ENCODE data around the gene ARHGDIB.

ARHGDIB gene

DNA sequence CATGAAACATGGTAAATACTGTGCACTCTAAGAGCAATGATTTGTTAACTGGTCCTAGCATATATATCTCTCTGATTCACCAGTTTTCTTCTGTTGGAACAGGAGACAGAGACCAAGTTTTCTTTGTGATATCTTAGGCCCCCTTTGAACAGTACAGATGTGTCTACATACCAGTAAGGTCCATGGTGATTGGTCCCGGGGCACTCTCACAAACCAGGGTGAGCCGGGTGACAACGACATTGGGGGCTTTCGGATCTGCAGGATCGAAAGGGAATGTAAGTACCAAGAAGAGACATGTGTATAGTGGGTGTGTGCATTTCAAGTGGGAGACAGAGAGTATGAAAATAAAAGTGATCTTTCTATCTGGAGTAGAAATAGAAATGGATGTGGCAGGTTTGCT is 11.8 kb downstream of the ARHGDIB start:
- Histone ChIP-seq H3K27me3 (ENCODE audit: control insufficient read depth in 1 of 2, insufficient read depth in 2 of 2, low read length in 2 of 2) (no peaks in the 10 kb centered on the region), H3K9ac (ENCODE audit: low read depth in 1 of 2, low read length in 2 of 2) (no peak overlapping the region), H3K4me3 (ENCODE audit: low read depth in 1 of 2, low read length in 2 of 2) (no peak overlapping the region), H3K9me3 (ENCODE audit: control insufficient read depth in 1 of 2, low read length in 2 of 2) (no peaks in the 10 kb centered on the region), H3K36me3 (ENCODE audit: control insufficient read depth in 1 of 2, insufficient read depth in 2 of 2, low read length in 2 of 2) (peaks cover 0 to 11% of the 10 kb centered on the region in 2 donors), H3K4me1 (ENCODE audit: control insufficient read depth in 1 of 2, insufficient read depth in 2 of 2, low read length in 2 of 2) (peaks cover 40 to 49% of the 10 kb centered on the region in 2 donors), H3K27ac (ENCODE audit: low read depth, low read length) (peak overlapping the region; percentile 55)

DNA sequence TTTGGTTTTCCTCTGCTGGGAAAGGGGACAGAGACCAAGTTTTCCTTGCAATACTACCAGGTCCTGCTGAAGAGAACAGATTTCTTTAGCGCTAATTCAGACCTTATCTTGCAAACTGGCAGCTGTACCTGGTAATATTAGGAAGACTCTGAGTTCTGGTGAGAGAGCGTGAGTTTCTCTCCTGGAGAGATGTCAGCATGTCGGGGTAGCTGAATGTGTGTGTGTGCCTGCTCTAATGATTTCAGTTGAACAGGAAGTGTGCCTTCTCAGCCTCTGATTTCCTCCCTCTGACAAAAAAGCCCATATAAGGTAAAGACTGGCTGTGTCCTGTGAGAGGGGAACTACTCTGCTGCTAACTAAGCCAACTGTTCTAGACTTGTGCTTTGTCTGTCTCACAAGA is 12.7 kb downstream of the ARHGDIB start:
- H3K27me3 ChIP-seq (ENCODE audit: control insufficient read depth in 1 of 2, insufficient read depth in 2 of 2, low read length in 2 of 2), result no peaks in the 10 kb centered on the region
- peaks cover 0 to 14% of the 10 kb centered on the region in 2 donors for H3K36me3 ChIP-seq (ENCODE audit: control insufficient read depth in 1 of 2, insufficient read depth in 2 of 2, low read length in 2 of 2)
- peak overlapping the region; percentile 55 for H3K27ac ChIP-seq (ENCODE audit: low read depth, low read length)
- no peak overlapping the region for H3K4me3 ChIP-seq (ENCODE audit: low read depth in 1 of 2, low read length in 2 of 2)
- peaks cover 40% of the 10 kb centered on the region in 2 donors for H3K4me1 ChIP-seq (ENCODE audit: control insufficient read depth in 1 of 2, insufficient read depth in 2 of 2, low read length in 2 of 2)
- no peaks in the 10 kb centered on the region for H3K9me3 ChIP-seq (ENCODE audit: control insufficient read depth in 1 of 2, low read length in 2 of 2)
- H3K9ac ChIP-seq (ENCODE audit: low read depth in 1 of 2, low read length in 2 of 2), result no peak overlapping the region

- H3K27ac ChIP-seq (ENCODE audit: low read depth, low read length), result no peak overlapping the region
- no peaks in the 10 kb centered on the region for H3K9me3 ChIP-seq (ENCODE audit: control insufficient read depth in 1 of 2, low read length in 2 of 2)
- peaks cover 0 to 23% of the 10 kb centered on the region in 2 donors for H3K36me3 ChIP-seq (ENCODE audit: control insufficient read depth in 1 of 2, insufficient read depth in 2 of 2, low read length in 2 of 2)
- no peaks in the 10 kb centered on the region for H3K27me3 ChIP-seq (ENCODE audit: control insufficient read depth in 1 of 2, insufficient read depth in 2 of 2, low read length in 2 of 2)
- H3K4me3 ChIP-seq (ENCODE audit: low read depth in 1 of 2, low read length in 2 of 2), result no peak overlapping the region
- H3K9ac ChIP-seq (ENCODE audit: low read depth in 1 of 2, low read length in 2 of 2), result no peak overlapping the region
- H3K4me1 ChIP-seq (ENCODE audit: control insufficient read depth in 1 of 2, insufficient read depth in 2 of 2, low read length in 2 of 2), result peaks cover 26% of the 10 kb centered on the region in 2 donors
Measured at GRCh38 chr12:14946861-14947260, 14.5 kb downstream of the ARHGDIB start.

DNA sequence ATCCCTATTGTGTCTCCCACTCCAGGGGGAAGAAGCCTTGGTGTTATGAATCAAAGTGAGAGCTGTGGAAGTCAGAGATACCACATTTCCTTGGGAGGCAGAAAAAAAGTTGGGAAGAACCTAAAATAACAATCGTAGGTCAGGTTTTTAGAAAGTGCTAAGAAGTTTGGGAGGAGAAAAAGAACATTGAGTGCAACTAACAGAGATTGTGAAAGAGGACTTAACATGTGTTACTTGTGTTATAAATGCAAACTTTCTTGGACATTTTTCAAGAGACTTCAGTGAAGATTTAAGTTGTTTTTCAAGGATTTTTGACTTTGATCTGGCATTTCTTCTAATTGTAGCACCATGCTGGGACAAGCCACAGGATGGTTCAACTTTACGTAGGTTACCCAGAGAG is 15.2 kb downstream of the ARHGDIB start:
- Histone ChIP-seq H3K27ac (ENCODE audit: low read depth, low read length) (no peak overlapping the region), H3K9me3 (ENCODE audit: control insufficient read depth in 1 of 2, low read length in 2 of 2) (no peaks in the 10 kb centered on the region), H3K27me3 (ENCODE audit: control insufficient read depth in 1 of 2, insufficient read depth in 2 of 2, low read length in 2 of 2) (no peaks in the 10 kb centered on the region), H3K4me1 (ENCODE audit: control insufficient read depth in 1 of 2, insufficient read depth in 2 of 2, low read length in 2 of 2) (peaks cover 19 to 20% of the 10 kb centered on the region in 2 donors), H3K4me3 (ENCODE audit: low read depth in 1 of 2, low read length in 2 of 2) (no peak overlapping the region), H3K9ac (ENCODE audit: low read depth in 1 of 2, low read length in 2 of 2) (no peak overlapping the region), H3K36me3 (ENCODE audit: control insufficient read depth in 1 of 2, insufficient read depth in 2 of 2, low read length in 2 of 2) (peaks cover 0 to 28% of the 10 kb centered on the region in 2 donors)

- Histone ChIP-seq H3K9me3 (ENCODE audit: control insufficient read depth in 1 of 2, low read length in 2 of 2) (no peaks in the 10 kb centered on the region), H3K4me1 (ENCODE audit: control insufficient read depth in 1 of 2, insufficient read depth in 2 of 2, low read length in 2 of 2) (peaks cover 0 to 5% of the 10 kb centered on the region in 2 donors), H3K27ac (ENCODE audit: low read depth, low read length) (no peak overlapping the region), H3K4me3 (ENCODE audit: low read depth in 1 of 2, low read length in 2 of 2) (no peak overlapping the region), H3K9ac (ENCODE audit: low read depth in 1 of 2, low read length in 2 of 2) (no peak overlapping the region), H3K27me3 (ENCODE audit: control insufficient read depth in 1 of 2, insufficient read depth in 2 of 2, low read length in 2 of 2) (no peaks in the 10 kb centered on the region), H3K36me3 (ENCODE audit: control insufficient read depth in 1 of 2, insufficient read depth in 2 of 2, low read length in 2 of 2) (peaks cover 0 to 28% of the 10 kb centered on the region in 2 donors)
Measured at GRCh38 chr12:14942196-14942931, 19.0 kb downstream of the ARHGDIB start.

GRCh38 chr12:14941369-14941768 is 20.0 kb downstream of the ARHGDIB start:
- peaks cover 0 to 5% of the 10 kb centered on the region in 2 donors for H3K4me1 ChIP-seq (ENCODE audit: control insufficient read depth in 1 of 2, insufficient read depth in 2 of 2, low read length in 2 of 2)
- no peak overlapping the region for H3K27ac ChIP-seq (ENCODE audit: low read depth, low read length)
- H3K4me3 ChIP-seq (ENCODE audit: low read depth in 1 of 2, low read length in 2 of 2), result no peak overlapping the region
- no peak overlapping the region for H3K9ac ChIP-seq (ENCODE audit: low read depth in 1 of 2, low read length in 2 of 2)
- H3K36me3 ChIP-seq (ENCODE audit: control insufficient read depth in 1 of 2, insufficient read depth in 2 of 2, low read length in 2 of 2), result peaks cover 0 to 28% of the 10 kb centered on the region in 2 donors
- H3K9me3 ChIP-seq (ENCODE audit: control insufficient read depth in 1 of 2, low read length in 2 of 2), result no peaks in the 10 kb centered on the region
- no peaks in the 10 kb centered on the region for H3K27me3 ChIP-seq (ENCODE audit: control insufficient read depth in 1 of 2, insufficient read depth in 2 of 2, low read length in 2 of 2)

- Histone ChIP-seq H3K27ac (ENCODE audit: low read depth, low read length) (no peak within 1 kb of the TSS), H3K4me3 (ENCODE audit: low read depth in 1 of 2, low read length in 2 of 2) (no peak within 1 kb of the TSS), H3K27me3 (ENCODE audit: control insufficient read depth in 1 of 2, insufficient read depth in 2 of 2, low read length in 2 of 2) (no peaks in the 10 kb centered on the region), H3K9ac (ENCODE audit: low read depth in 1 of 2, low read length in 2 of 2) (no peak within 1 kb of the TSS), H3K9me3 (ENCODE audit: control insufficient read depth in 1 of 2, low read length in 2 of 2) (no peaks in the 10 kb centered on the region), H3K4me1 (ENCODE audit: control insufficient read depth in 1 of 2, insufficient read depth in 2 of 2, low read length in 2 of 2) (peaks cover 0 to 5% of the 10 kb centered on the region in 2 donors), H3K36me3 (ENCODE audit: control insufficient read depth in 1 of 2, insufficient read depth in 2 of 2, low read length in 2 of 2) (peaks cover 0 to 13% of the 10 kb centered on the region in 2 donors)
Measured at GRCh38 chr12:14938301-14938700, 23.1 kb downstream of the ARHGDIB start, which contains the start of gene ERP27. TSS of gene ERP27 (minus strand) at chr12:14938537. CDS start at chr12:14938508, 29 bp downstream.

DNA sequence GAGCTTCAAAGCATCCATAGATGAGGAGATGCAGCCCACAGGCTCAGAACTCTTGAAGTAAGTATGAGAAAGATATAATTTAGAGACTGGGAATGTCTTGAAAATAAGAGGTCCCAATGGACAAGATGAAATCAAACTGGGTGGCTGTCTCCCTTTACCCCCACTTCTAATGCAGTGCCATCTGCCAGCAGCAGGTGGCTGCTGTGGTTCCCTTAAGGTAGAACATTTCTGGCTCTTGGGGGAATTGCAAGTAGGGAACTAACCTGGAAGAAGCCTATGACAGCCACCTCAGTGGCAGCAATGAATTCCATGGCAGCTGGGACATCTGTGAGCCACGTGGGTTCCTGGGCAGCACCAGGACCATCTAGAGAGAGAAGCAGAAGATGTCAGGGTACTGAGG is 23.7 kb downstream of the ARHGDIB start:
- Histone ChIP-seq H3K36me3 (ENCODE audit: control insufficient read depth in 1 of 2, insufficient read depth in 2 of 2, low read length in 2 of 2) (peaks cover 0 to 13% of the 10 kb centered on the region in 2 donors), H3K27me3 (ENCODE audit: control insufficient read depth in 1 of 2, insufficient read depth in 2 of 2, low read length in 2 of 2) (no peaks in the 10 kb centered on the region), H3K9ac (ENCODE audit: low read depth in 1 of 2, low read length in 2 of 2) (no peak overlapping the region), H3K4me1 (ENCODE audit: control insufficient read depth in 1 of 2, insufficient read depth in 2 of 2, low read length in 2 of 2) (peaks cover 0 to 5% of the 10 kb centered on the region in 2 donors), H3K4me3 (ENCODE audit: low read depth in 1 of 2, low read length in 2 of 2) (no peak overlapping the region), H3K9me3 (ENCODE audit: control insufficient read depth in 1 of 2, low read length in 2 of 2) (no peaks in the 10 kb centered on the region), H3K27ac (ENCODE audit: low read depth, low read length) (no peak overlapping the region)

DNA sequence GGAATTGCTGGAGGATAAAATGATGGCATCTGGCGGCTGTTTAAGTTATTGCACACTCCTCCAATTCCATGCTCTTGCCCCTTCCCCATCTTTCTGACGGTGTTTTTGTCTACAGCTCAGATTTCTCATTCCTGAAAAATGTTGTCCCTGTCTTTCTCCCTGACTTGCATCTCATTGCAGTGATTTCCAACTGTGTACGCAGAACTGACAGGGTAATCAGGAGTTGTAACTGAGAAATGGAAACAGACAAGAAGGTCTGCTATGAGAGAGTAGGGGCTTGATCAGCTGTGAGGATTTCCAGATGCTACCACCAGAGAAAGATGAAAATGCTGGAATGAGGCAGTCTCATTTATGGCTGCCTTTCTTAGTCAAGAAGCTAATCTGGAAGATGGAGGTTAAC is 24.4 kb downstream of the ARHGDIB start:
- H3K9ac ChIP-seq (ENCODE audit: low read depth in 1 of 2, low read length in 2 of 2), result no peak overlapping the region
- H3K27me3 ChIP-seq (ENCODE audit: control insufficient read depth in 1 of 2, insufficient read depth in 2 of 2, low read length in 2 of 2), result no peaks in the 10 kb centered on the region
- H3K27ac ChIP-seq (ENCODE audit: low read depth, low read length), result no peak overlapping the region
- H3K36me3 ChIP-seq (ENCODE audit: control insufficient read depth in 1 of 2, insufficient read depth in 2 of 2, low read length in 2 of 2), result peaks cover 0 to 7% of the 10 kb centered on the region in 2 donors
- H3K4me1 ChIP-seq (ENCODE audit: control insufficient read depth in 1 of 2, insufficient read depth in 2 of 2, low read length in 2 of 2), result peaks cover 0 to 5% of the 10 kb centered on the region in 2 donors
- H3K4me3 ChIP-seq (ENCODE audit: low read depth in 1 of 2, low read length in 2 of 2), result no peak overlapping the region
- no peaks in the 10 kb centered on the region for H3K9me3 ChIP-seq (ENCODE audit: control insufficient read depth in 1 of 2, low read length in 2 of 2)

GRCh38 chr12:14936224-14936861 is 25.1 kb downstream of the ARHGDIB start:
- H3K27me3 ChIP-seq (ENCODE audit: control insufficient read depth in 1 of 2, insufficient read depth in 2 of 2, low read length in 2 of 2), result no peaks in the 10 kb centered on the region
- no peaks in the 10 kb centered on the region for H3K36me3 ChIP-seq (ENCODE audit: control insufficient read depth in 1 of 2, insufficient read depth in 2 of 2, low read length in 2 of 2)
- peaks cover 0 to 5% of the 10 kb centered on the region in 2 donors for H3K4me1 ChIP-seq (ENCODE audit: control insufficient read depth in 1 of 2, insufficient read depth in 2 of 2, low read length in 2 of 2)
- H3K4me3 ChIP-seq (ENCODE audit: low read depth in 1 of 2, low read length in 2 of 2), result no peak overlapping the region
- H3K9me3 ChIP-seq (ENCODE audit: control insufficient read depth in 1 of 2, low read length in 2 of 2), result no peaks in the 10 kb centered on the region
- H3K9ac ChIP-seq (ENCODE audit: low read depth in 1 of 2, low read length in 2 of 2), result no peak overlapping the region
- no peak overlapping the region for H3K27ac ChIP-seq (ENCODE audit: low read depth, low read length)

Measured in duodenal mucosa (tissue), 2 donors.